Neural cell (in vitro differentiated cells): ENCODE data around the gene APOF. TPM values are rescaled to one million over a fixed set of nuclear protein-coding genes. Genes with fewer than 3 reads are reported as not detected.

Experiments
- H2AFZ ChIP-seq: fragments of 200-600, 300-800 bp; sonication (generic), shearing (Covaris generic); 2 replicates; pipeline ENCODE4 v1.6.0; 2014; ENCODE audit warnings: low read depth, mild to moderate bottlenecking, antibody characterized with exemption, low read length, moderate library complexity
- H3F3A ChIP-seq: fragments of 200-600 bp; shearing (Covaris generic); 2 replicates; pipeline ENCODE4 v1.6.1; 2016; ENCODE audit warnings: mild to moderate bottlenecking, moderate library complexity, mixed read lengths, antibody characterized with exemption, low read length; ENCODE audit not compliant: insufficient read depth, poor library complexity, severe bottlenecking
- H3K27ac ChIP-seq: fragments of 200-600, 300-800 bp; sonication (generic), shearing (Covaris generic); 2 replicates; pipeline ENCODE4 v1.5.1; 2014; ENCODE audit warnings: mild to moderate bottlenecking, low read length, moderate library complexity
- H3K27me3 ChIP-seq: fragments of 300-800, 200-600 bp; sonication (generic), shearing (Covaris generic); 2 replicates; pipeline ENCODE4 v1.6.0; 2014; ENCODE audit warnings: mild to moderate bottlenecking, low read depth, low read length, moderate library complexity; ENCODE audit not compliant: insufficient read depth
- H3K36me3 ChIP-seq: fragments of 300-800, 200-600 bp; sonication (generic), shearing (Covaris generic); 2 replicates; pipeline ENCODE4 v1.5.1; 2014; ENCODE audit warnings: mild to moderate bottlenecking, antibody characterized with exemption, low read length, moderate library complexity; ENCODE audit not compliant: insufficient read depth
- H3K4me2 ChIP-seq: fragments of 300-800, 200-600 bp; sonication (generic), shearing (Covaris generic); 2 replicates; pipeline ENCODE4 v1.6.0; 2014; ENCODE audit warnings: mild to moderate bottlenecking, low read length
- H3K4me3 ChIP-seq: fragments of 300-800, 200-600 bp; sonication (generic), shearing (Covaris generic); 2 replicates; pipeline ENCODE4 v1.5.1; 2014; ENCODE audit warnings: mild to moderate bottlenecking, low read length, moderate library complexity
- H3K79me2 ChIP-seq: fragments of 200-600 bp; shearing (Covaris generic); replicated peaks from 2 replicates; pipeline ENCODE4 v1.6.0; 2014; ENCODE audit warnings: mild to moderate bottlenecking, low read length, moderate library complexity; ENCODE audit not compliant: insufficient read depth
- H3K9ac ChIP-seq: fragments of 300-800, 200-600 bp; sonication (generic), shearing (Covaris generic); 2 replicates; pipeline ENCODE4 v1.6.1; 2016; ENCODE audit warnings: mild to moderate bottlenecking, low read length, mixed read lengths
- H3K9me2 ChIP-seq: fragments of 200-600 bp; shearing (Covaris generic); 2 replicates; pipeline ENCODE4 v1.6.1; 2016; ENCODE audit warnings: mild to moderate bottlenecking, low read length, mixed read lengths; ENCODE audit not compliant: insufficient read depth
- H3K9me3 ChIP-seq: fragments of 200-600, 300-800 bp; sonication (generic), shearing (Covaris generic); 2 replicates; pipeline ENCODE4 v1.6.1; 2016; ENCODE audit warnings: mild to moderate bottlenecking, mixed run types, low read length, moderate library complexity, mixed read lengths
- H4K20me1 ChIP-seq: fragments of 200-600 bp; shearing (Covaris generic); 2 replicates; pipeline ENCODE4 v1.6.1; 2016; ENCODE audit warnings: mild to moderate bottlenecking, mixed run types; ENCODE audit not compliant: insufficient read depth
- CTCF ChIP-seq: fragments of 450-650 bp; IDR thresholded peaks from 2 replicates; pipeline ENCODE4 v1.5.1; 2014; ENCODE audit warnings: antibody characterized with exemption, mild to moderate bottlenecking, moderate library complexity; ENCODE audit not compliant: poor library complexity, severe bottlenecking
- EP300 ChIP-seq: fragments of 450-650 bp; conservative IDR thresholded peaks from 2 replicates; pipeline ENCODE4 v1.6.1; 2014; ENCODE audit warnings: antibody characterized with exemption, mild to moderate bottlenecking, moderate library complexity; ENCODE audit not compliant: poor library complexity, severe bottlenecking
- EZH2 ChIP-seq: fragments of 200-600, 300-800 bp; shearing (Covaris generic), sonication (generic); IDR thresholded peaks from 2 replicates; pipeline ENCODE4 v1.6.1; 2014; ENCODE audit warnings: antibody characterized with exemption, low read length, borderline replicate concordance, mild to moderate bottlenecking; ENCODE audit not compliant: insufficient read depth, poor library complexity, severe bottlenecking
- MXI1 ChIP-seq: fragments of 450-650 bp; conservative IDR thresholded peaks from 2 replicates; pipeline ENCODE4 v1.6.1; 2014; ENCODE audit warnings: antibody characterized with exemption, mild to moderate bottlenecking; ENCODE audit not compliant: poor library complexity, severe bottlenecking
- POLR2AphosphoS5 ChIP-seq: IDR thresholded peaks from 2 replicates; pipeline ENCODE4 v1.6.1; 2012
- RAD21 ChIP-seq: fragments of 450-650 bp; conservative IDR thresholded peaks from 2 replicates; pipeline ENCODE4 v1.6.1; 2014; ENCODE audit warnings: antibody characterized with exemption, mild to moderate bottlenecking, moderate library complexity
- SMC3 ChIP-seq: fragments of 450-650 bp; conservative IDR thresholded peaks from 2 replicates; pipeline ENCODE4 v1.6.1; 2014; ENCODE audit warnings: antibody characterized with exemption, mild to moderate bottlenecking, moderate library complexity; ENCODE audit not compliant: poor library complexity
- TAF1 ChIP-seq: IDR thresholded peaks from 2 replicates; pipeline ENCODE4 v1.6.1; 2012; ENCODE audit warnings: low read depth
- polyA plus RNA-seq: library from polyadenylated mRNA; depleted of rRNA; stranded (reverse); fragments of >200 nt; gene quantifications from 2 replicates; pipeline ENCODE4 v1.2.3, GENCODE V29; 2014
- TF ChIP-seq, protein P1 (sequence below): IDR thresholded peaks from 2 replicates; pipeline ENCODE4 v1.6.1; 2012; ENCODE audit warnings: borderline replicate concordance

APOF gene
- polyA plus RNA-seq, 1 donor from 2014 or later = not detected

GRCh38 chr12:56321027-56321426, 41.6 kb downstream of the APOF start:
- Histone ChIP-seq H3K4me2 (no peak overlapping the region), H3K79me2 (no peaks in the 10 kb centered on the region), H4K20me1 (no peaks in the 10 kb centered on the region), H3K4me3 (no peak overlapping the region), H3K27me3 (no peaks in the 10 kb centered on the region), H3K9ac (no peak overlapping the region), H3K27ac (no peak overlapping the region), H3K36me3 (no peaks in the 10 kb centered on the region), H2AFZ (no peak overlapping the region), H3K9me2 (no peaks in the 10 kb centered on the region), H3K9me3 (no peaks in the 10 kb centered on the region), H3F3A (no peaks in the 10 kb centered on the region)
- TF ChIP-seq CTCF (no peak), RAD21 (no peak), EP300 (no peak), POLR2AphosphoS5 (no peak), EZH2 (no peak), MXI1 (no peak), TAF1 (no peak), SMC3 (no peak)
- TF ChIP-seq, protein P1, sequence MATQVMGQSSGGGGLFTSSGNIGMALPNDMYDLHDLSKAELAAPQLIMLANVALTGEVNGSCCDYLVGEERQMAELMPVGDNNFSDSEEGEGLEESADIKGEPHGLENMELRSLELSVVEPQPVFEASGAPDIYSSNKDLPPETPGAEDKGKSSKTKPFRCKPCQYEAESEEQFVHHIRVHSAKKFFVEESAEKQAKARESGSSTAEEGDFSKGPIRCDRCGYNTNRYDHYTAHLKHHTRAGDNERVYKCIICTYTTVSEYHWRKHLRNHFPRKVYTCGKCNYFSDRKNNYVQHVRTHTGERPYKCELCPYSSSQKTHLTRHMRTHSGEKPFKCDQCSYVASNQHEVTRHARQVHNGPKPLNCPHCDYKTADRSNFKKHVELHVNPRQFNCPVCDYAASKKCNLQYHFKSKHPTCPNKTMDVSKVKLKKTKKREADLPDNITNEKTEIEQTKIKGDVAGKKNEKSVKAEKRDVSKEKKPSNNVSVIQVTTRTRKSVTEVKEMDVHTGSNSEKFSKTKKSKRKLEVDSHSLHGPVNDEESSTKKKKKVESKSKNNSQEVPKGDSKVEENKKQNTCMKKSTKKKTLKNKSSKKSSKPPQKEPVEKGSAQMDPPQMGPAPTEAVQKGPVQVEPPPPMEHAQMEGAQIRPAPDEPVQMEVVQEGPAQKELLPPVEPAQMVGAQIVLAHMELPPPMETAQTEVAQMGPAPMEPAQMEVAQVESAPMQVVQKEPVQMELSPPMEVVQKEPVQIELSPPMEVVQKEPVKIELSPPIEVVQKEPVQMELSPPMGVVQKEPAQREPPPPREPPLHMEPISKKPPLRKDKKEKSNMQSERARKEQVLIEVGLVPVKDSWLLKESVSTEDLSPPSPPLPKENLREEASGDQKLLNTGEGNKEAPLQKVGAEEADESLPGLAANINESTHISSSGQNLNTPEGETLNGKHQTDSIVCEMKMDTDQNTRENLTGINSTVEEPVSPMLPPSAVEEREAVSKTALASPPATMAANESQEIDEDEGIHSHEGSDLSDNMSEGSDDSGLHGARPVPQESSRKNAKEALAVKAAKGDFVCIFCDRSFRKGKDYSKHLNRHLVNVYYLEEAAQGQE = no peak

- Histone ChIP-seq H3K4me2 (no peak overlapping the region), H3K9me2 (no peaks in the 10 kb centered on the region), H3K27ac (no peak overlapping the region), H4K20me1 (no peaks in the 10 kb centered on the region), H3K4me3 (no peak overlapping the region), H3F3A (no peaks in the 10 kb centered on the region), H3K79me2 (peaks cover 10% of the 10 kb centered on the region), H3K9me3 (no peaks in the 10 kb centered on the region), H2AFZ (no peak overlapping the region), H3K36me3 (no peaks in the 10 kb centered on the region), H3K27me3 (no peaks in the 10 kb centered on the region), H3K9ac (no peak overlapping the region)
- TF ChIP-seq CTCF (no peak), EZH2 (no peak), TAF1 (no peak), RAD21 (no peak), MXI1 (no peak), EP300 (no peak), POLR2AphosphoS5 (no peak), SMC3 (no peak)
- TF ChIP-seq, protein P1 = no peak
These were observed 45.0 kb downstream of the APOF start for GRCh38 chr12:56317675-56318074.
